Measurements from ENCODE around the gene PREX1.

- no peak for TF ChIP-seq ZNF274 (IDR thresholded peaks at IDR 0.05; ENCODE audit: low read depth, low read length)
- no peak for TF ChIP-seq YY1 (IDR thresholded peaks at IDR 0.05; ENCODE audit: insufficient read depth, insufficient read length)
Observed at GRCh38 chr20:48656137-48656536, 171.7 kb downstream of the PREX1 start.

Measured in NT2/D1 (cell line).